ENCODE results near the gene INPP4B. TPM values are rescaled to one million over a fixed set of nuclear protein-coding genes. Genes with fewer than 3 reads are reported as not detected.
"Not testable (repeated sequence)": the region's sequence is repeated elsewhere in the genome, so short reads cannot be mapped to it uniquely, and the experiment has no call there.

INPP4B gene
- total RNA-seq, 1 donor from 2014 or later = 32.7 TPM

- no peak overlapping the region for H3K4me3 ChIP-seq
- no peak overlapping the region for H3K27ac ChIP-seq
- intact Hi-C loops (cut with DNase I) = no loop called here
- H3K27me3 ChIP-seq = no peaks in the 10 kb centered on the region
- TF ChIP-seq CTCF (IDR thresholded peaks at IDR 0.05) = no peak
- H3K4me1 ChIP-seq = no peaks in the 10 kb centered on the region
- no peaks in the 10 kb centered on the region for H3K36me3 ChIP-seq
- H3K9me3 ChIP-seq = no peaks in the 10 kb centered on the region
- DNase-seq (ENCODE audit: low spot score in 2 of 2) = no peak
Measured at GRCh38 chr4:142519342-142519741, 326.8 kb downstream of the INPP4B start.

GRCh38 chr4:142516686-142517526 lies 329.2 kb downstream of the INPP4B start:
- Histone ChIP-seq H3K27me3 (no peaks in the 10 kb centered on the region), H3K27ac (no peak overlapping the region), H3K36me3 (no peaks in the 10 kb centered on the region), H3K4me1 (no peaks in the 10 kb centered on the region), H3K9me3 (no peaks in the 10 kb centered on the region), H3K4me3 (no peak overlapping the region)
- DNase-seq (ENCODE audit: low spot score in 2 of 2) = no peak
- intact Hi-C loops (cut with DNase I) = no loop called here
- no peak for TF ChIP-seq CTCF (IDR thresholded peaks at IDR 0.05)

- DNase-seq (ENCODE audit: low spot score in 2 of 2) = no peak
- Histone ChIP-seq H3K4me3 (no peak overlapping the region), H3K27ac (no peak overlapping the region), H3K36me3 (no peaks in the 10 kb centered on the region), H3K9me3 (no peaks in the 10 kb centered on the region), H3K27me3 (no peaks in the 10 kb centered on the region), H3K4me1 (no peaks in the 10 kb centered on the region)
- intact Hi-C loops (cut with DNase I) = no loop called here
- TF ChIP-seq CTCF (IDR thresholded peaks at IDR 0.05) = no peak
Measured at GRCh38 chr4:142512161-142512560, 333.9 kb downstream of the INPP4B start.

- Histone ChIP-seq H3K4me3 (no peak overlapping the region), H3K27ac (no peak overlapping the region), H3K4me1 (no peaks in the 10 kb centered on the region), H3K27me3 (no peaks in the 10 kb centered on the region), H3K9me3 (no peaks in the 10 kb centered on the region), H3K36me3 (no peaks in the 10 kb centered on the region)
- DNase-seq (ENCODE audit: low spot score in 2 of 2) = no peak
- no peak for TF ChIP-seq CTCF (IDR thresholded peaks at IDR 0.05)
- intact Hi-C loops (cut with DNase I) = no loop called here
Measured at GRCh38 chr4:142509881-142510280, 336.2 kb downstream of the INPP4B start.

- intact Hi-C loops (cut with DNase I); H3K36me3 ChIP-seq; H3K4me3 ChIP-seq; H3K27me3 ChIP-seq; DNase-seq (ENCODE audit: low spot score in 2 of 2); H3K27ac ChIP-seq; H3K4me1 ChIP-seq; H3K9me3 ChIP-seq: not testable (repeated sequence)
Measured at GRCh38 chr4:142509381-142509780, 336.7 kb downstream of the INPP4B start.

GRCh38 chr4:142500966-142501365 lies 345.1 kb downstream of the INPP4B start:
- Histone ChIP-seq H3K27me3 (no peaks in the 10 kb centered on the region), H3K36me3 (no peaks in the 10 kb centered on the region), H3K4me1 (no peaks in the 10 kb centered on the region), H3K4me3 (no peak overlapping the region), H3K27ac (no peak overlapping the region), H3K9me3 (no peaks in the 10 kb centered on the region)
- no peak for DNase-seq (ENCODE audit: low spot score in 2 of 2)
- intact Hi-C loops (cut with DNase I) = no loop called here
- no peak for TF ChIP-seq CTCF (IDR thresholded peaks at IDR 0.05)

Measured in ascending aorta (tissue), 2 donors.